ENCODE data around the gene DAGLA.

Gene DAGLA

GRCh38 chr11:61691380-61692156, 11.4 kb downstream of the DAGLA start:
- no peak for FAIRE-seq

GRCh38 chr11:61693922-61694601, 13.9 kb downstream of the DAGLA start:
- FAIRE-seq: no peak

GRCh38 chr11:61694602-61694939, 14.4 kb downstream of the DAGLA start:
- no peak for FAIRE-seq

GRCh38 chr11:61694946-61695706, 14.9 kb downstream of the DAGLA start:
- FAIRE-seq: no peak

GRCh38 chr11:61695917-61696316, 15.7 kb downstream of the DAGLA start:
- no peak for FAIRE-seq

- FAIRE-seq: no peak
These were observed 16.4 kb downstream of the DAGLA start for GRCh38 chr11:61696602-61697001.

GRCh38 chr11:61697078-61697502, 16.9 kb downstream of the DAGLA start:
- FAIRE-seq: no peak

GRCh38 chr11:61697764-61698163, 17.6 kb downstream of the DAGLA start:
- FAIRE-seq: no peak

GRCh38 chr11:61698173-61698948, 18.2 kb downstream of the DAGLA start:
- FAIRE-seq: no peak

- FAIRE-seq: no peak
These were observed 19.6 kb downstream of the DAGLA start for GRCh38 chr11:61699737-61700160.

- FAIRE-seq: no peak
These were observed 20.0 kb downstream of the DAGLA start for GRCh38 chr11:61700212-61700611.

GRCh38 chr11:61700720-61701119, 20.5 kb downstream of the DAGLA start:
- no peak for FAIRE-seq

- FAIRE-seq: no peak
These were observed 21.2 kb downstream of the DAGLA start for GRCh38 chr11:61701242-61701886.

- no peak for FAIRE-seq
These were observed 22.6 kb downstream of the DAGLA start for GRCh38 chr11:61702701-61703312.

- FAIRE-seq: no peak
These were observed 24.6 kb downstream of the DAGLA start for GRCh38 chr11:61704838-61705237.

- no peak for FAIRE-seq
These were observed 26.5 kb downstream of the DAGLA start for GRCh38 chr11:61706452-61707400.

- no peak for FAIRE-seq
These were observed 27.4 kb downstream of the DAGLA start for GRCh38 chr11:61707574-61707973.

- no peak for FAIRE-seq
These were observed 28.9 kb downstream of the DAGLA start for GRCh38 chr11:61709110-61709509.

- FAIRE-seq: no peak
These were observed 29.4 kb downstream of the DAGLA start for GRCh38 chr11:61709572-61709971.

- no peak for FAIRE-seq
These were observed 29.8 kb downstream of the DAGLA start for GRCh38 chr11:61710019-61710418.

GRCh38 chr11:61711037-61711436, 30.8 kb downstream of the DAGLA start:
- FAIRE-seq: no peak
